T1000 (cell line): Measurements from ENCODE around the gene VIM.

Experiments used
- DNase-seq: peaks from one replicate; lab custom pipeline; 2025; ENCODE audit warnings: mixed read lengths; lab: John Stamatoyannopoulos, UW

VIM gene

GRCh38 chr10:17228091-17229015 is at the start of gene VIM:
VIM (plus strand) TSS chr10:17228241; CDS start chr10:17229423, 1,182 bp downstream.
- DNase-seq, result peak; percentile 94

DNA sequence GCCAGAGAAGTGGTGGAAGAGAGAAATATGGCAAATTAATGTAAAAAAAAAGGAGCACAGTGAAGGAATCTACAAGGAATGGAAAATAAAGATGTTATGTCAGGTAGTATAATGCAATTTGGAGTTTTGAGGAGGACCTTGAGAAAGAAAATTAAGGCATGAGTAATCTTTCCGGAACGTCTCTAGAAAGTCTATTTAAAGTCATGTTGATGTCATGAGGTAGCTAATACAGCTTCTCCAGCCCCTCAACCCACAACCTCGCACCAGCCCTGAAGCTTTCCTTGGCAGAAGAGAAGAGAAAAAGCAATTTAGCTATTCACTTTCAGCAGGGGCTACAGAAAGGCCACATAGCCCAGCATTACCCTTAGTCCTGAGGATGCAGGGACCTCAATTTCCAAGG is 49.0 kb upstream of the VIM start:
- no peak for DNase-seq

GRCh38 chr10:17181110-17181509 is 46.9 kb upstream of the VIM start:
- no peak for DNase-seq

DNA sequence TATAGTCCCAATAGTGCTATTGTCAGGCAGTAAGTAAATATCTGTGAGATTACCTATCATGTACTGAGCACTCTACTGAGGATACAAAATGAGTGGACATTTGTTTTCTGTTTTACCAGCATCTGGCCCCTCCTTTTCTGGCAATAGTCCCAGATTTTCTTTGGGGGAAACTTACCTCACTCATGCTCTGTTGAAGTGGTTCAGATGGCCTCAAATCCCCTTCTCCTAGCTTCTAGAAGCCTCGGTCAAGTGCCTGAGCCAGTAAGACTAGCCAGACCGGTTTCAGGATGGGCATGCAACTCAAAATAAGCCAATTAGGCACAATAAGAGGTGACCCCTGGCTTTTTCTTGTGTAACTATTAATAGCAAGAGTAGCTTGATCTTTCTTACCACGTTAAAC is 46.3 kb upstream of the VIM start:
- no peak for DNase-seq

DNA sequence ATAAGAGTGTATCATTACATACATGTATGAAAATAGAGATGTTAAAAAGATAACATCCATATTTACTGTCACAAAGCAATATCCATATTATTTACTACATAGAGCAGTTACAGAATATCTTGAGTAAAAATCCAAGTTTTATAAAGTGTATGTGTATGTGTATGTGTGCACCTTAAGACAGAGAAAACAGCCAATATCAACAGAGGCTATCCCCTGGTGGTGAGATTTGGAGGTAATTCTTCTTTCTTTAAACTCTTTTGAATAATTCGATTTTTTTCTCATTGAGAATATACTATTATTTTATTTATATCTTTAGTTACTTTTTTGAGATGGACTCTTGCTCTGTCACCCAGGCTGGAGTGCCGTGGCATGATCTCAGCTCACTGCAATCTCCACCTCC is 44.9 kb upstream of the VIM start:
- DNase-seq, result no peak

GRCh38 chr10:17185873-17186272 is 42.2 kb upstream of the VIM start:
- no peak for DNase-seq

GRCh38 chr10:17188644-17189172 is 39.3 kb upstream of the VIM start:
- no peak for DNase-seq

- DNase-seq, result no peak
Measured at GRCh38 chr10:17190602-17191001, 37.4 kb upstream of the VIM start.

- DNase-seq, result no peak
Measured at GRCh38 chr10:17195083-17195482, 33.0 kb upstream of the VIM start.

DNA sequence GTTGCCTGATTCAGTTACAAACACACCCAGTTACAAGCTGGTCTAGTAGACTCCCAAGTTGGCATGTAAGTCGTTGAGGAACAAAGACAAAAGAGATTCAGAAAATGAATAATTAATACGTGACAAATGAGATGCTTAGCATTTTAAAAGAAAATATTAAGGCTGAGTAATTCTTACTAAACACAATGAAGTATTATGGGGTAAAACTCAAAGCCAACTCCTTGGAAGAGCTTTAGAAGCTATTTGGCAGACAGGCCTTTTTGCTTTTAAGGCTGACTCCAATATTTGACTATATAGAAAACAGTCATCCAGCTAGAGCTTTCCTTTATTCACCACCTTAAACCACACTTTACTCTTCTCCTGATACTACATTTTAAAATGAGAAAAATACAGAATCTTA is 32.0 kb upstream of the VIM start:
- no peak for DNase-seq

- no peak for DNase-seq
Measured at GRCh38 chr10:17196573-17196972, 31.5 kb upstream of the VIM start.

DNA sequence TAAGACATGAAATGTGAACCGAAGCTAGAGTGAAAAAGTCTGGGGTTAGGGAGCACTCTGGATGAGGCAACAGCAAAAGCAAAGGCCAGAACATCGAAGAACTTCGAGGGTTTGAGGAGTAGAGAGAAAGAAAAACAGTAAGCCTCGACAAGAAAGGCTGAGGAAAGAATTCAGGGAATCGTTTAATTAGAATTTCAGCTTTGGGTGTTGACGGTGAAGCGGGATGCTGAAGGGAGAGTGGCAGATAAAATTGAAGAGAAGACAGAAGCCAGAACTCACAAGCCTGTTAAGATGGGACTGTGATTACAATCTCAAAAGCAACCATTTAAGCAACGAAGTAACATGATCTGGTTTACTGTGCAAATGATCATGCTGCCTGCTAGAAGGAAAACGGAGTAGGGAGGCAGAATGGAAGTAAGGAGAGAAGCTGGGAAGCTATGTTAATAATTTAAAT is 28.7 kb upstream of the VIM start:
- DNase-seq, result no peak

DNA sequence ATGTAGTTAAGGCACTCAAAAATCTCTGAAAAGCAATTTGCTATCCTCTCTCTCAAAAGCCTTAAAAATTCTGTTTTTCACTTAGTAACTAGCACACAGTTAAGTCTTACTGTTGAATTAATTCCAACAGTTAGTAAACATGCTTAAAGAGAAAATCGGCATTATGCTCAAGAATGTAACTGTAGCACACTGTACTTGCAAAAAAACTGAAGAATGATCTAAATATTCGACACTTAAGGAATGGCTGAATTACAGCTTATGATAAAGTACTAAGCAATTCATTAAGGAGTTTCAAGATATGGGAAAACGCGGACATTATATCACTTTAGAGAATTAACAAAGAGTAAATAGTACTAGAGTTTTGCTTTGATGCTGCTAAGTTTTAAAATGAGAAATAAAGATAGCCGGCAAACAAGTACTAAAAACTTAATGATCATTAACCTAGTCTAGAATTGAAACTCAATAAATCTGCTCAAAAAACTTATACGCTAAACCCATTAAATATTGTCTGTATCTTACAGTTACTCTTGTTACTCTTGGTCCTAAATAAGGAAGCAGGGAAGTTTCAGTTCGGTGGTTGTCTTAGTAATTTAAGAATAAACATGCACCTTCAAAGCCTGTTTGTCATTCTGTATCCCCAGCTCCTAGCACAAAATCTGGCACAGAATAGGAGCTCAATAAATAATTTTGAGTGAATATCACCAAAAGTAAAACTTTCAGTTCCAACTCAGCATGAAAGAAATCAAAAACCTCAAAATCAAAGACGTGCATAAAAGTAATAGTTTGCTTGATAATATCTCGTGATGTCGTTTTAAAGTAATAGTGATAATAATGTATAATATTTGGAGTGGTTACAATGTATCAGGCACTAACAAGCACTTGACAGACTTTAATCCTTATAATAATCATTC is 27.8 kb upstream of the VIM start:
- DNase-seq, result no peak

DNA sequence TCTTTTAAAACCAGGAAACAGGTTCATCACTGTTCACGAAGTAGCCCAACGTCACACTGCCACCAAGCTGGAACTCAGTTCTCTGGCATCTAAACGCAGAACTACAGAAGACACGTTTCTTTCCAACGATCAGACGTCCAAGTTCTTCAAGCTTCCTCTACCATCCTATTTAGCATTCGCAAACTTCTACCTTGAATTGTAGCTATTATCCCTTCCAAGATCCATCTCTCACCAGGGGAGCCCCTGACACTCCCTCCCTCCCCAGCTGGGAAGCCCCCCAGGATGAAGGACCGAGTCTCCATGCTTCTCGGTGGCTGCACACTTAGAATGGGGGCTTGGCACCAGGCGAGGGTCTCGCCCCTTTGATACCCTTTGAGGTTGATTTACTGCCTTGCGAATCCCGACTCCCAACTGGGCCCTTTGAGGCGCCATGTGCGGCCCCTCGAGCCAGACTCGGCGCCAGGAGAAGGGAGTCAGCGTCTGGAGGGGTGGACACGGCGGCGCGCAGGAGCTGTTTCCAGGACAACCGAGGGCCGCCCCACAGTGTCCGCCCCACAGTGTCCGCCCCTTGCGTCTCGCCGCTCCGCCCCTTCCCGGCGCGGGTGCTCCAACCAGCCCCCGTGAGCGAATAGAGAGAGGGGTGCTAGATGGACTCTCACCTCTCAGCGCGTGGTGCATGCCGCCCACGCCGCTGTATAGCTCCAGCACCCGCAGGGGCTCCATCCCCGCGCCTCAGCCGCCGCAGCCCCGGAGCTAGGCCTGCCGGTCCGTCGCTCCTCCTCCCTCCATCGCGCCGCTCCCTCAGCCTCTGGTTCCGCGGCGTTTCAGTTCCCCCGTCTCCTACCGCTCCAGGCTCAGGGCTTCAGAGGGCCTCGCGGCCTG is 26.9 kb upstream of the VIM start, which contains the start of gene TRDMT1:
TSS of gene TRDMT1 (minus strand) at position 761 of the 882 bp plus-strand sequence. CDS start at position 723, 38 bp downstream.
- no peak for DNase-seq

DNA sequence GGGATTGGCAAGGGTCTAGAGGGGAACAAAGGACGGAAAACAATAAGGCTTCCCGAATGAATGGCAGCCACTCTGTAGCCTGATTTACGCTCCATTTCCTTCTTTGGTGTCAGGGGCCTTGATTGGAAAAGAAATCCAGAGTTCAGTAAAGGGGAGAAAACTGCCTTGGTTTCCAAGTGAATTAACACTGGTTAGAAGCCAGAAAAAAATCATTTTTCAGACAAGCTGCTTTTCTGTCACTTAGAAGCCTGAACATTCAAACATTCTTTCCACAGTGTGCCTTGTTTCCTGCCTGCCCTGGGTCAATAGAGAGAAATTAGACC is 26.3 kb upstream of the VIM start:
- no peak for DNase-seq

GRCh38 chr10:17202506-17202905 is 25.5 kb upstream of the VIM start:
- DNase-seq, result no peak

DNA sequence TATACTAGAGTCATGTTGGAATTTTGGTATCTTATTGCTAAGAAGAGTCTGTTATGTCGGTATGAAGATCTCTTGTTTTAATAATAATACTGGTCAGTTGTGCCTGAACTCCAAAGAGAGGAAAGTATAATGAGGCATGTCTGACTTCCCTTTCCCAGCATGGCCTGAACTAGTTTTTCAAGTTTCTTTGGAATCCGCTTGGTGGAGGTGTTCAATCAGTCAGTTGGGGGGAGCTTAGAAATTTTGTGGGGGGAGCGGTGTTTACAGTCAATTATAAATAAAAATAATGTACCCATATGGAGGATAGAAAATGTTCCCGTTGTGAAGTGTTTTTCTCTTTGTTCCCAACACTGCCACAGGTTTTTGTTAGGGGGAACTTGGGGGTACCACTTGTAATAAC is 25.0 kb upstream of the VIM start:
- DNase-seq, result no peak

- DNase-seq, result no peak
Measured at GRCh38 chr10:17203416-17203815, 24.6 kb upstream of the VIM start.

GRCh38 chr10:17206210-17206709 is 21.8 kb upstream of the VIM start:
- no peak for DNase-seq

- DNase-seq, result no peak
Measured at GRCh38 chr10:17208476-17208875, 19.6 kb upstream of the VIM start.

DNA sequence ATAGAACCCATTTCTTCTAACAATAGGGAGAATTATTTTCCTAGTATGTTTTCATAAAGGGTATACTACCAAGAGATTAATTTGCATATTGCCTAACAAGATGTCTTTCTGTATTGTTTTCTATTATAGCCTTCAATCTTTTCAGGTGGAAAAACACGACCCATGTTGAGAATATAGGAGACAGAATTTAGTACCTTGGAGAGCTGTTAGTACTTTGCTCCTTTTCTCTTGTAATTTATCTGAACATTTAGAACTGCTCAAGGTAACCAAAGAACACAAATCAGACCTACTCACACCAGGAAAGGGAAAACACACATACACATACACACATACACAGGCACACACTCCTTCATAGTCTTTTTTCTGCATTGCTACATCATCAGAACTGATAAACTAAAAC is 18.7 kb upstream of the VIM start:
- no peak for DNase-seq
